GM12878 (cell line): Measurements from ENCODE around the gene HIKESHI. TPM values are rescaled to one million over a fixed set of nuclear protein-coding genes. Genes with fewer than 3 reads are reported as not detected.

Experiments
- ATAC-seq: fragments of 200-7000 bp; cut with Tn5 transposase; 3 replicates; pipeline ENCODE4 v1.9.1; 2020; ENCODE audit warnings: mild to moderate bottlenecking, moderate library complexity
- BruUV-seq: library from RNA; stranded (reverse); fragments of 400-500 nt; replicated peaks from 2 replicates; lab custom pipeline; 2021; lab: Mats Ljungman, UMichigan
- CTCF ChIA-PET: fragments of 300-600 bp; sonication (Branson Sonifier 250); formaldehyde crosslinking; extraction: SDS; loops from one replicate; lab custom pipeline; 2021; ENCODE audit warnings: inconsistent platforms; lab: Yijun Ruan, JAX
- POLR2A ChIA-PET: fragments of 350-600 bp; formaldehyde crosslinking; extraction: SDS; loops from one replicate; lab custom pipeline; 2021; ENCODE audit warnings: inconsistent platforms; lab: Charles Lee
- RAD21 ChIA-PET: fragments of 300-600 bp; sonication (Branson Sonifier 250); formaldehyde crosslinking; loops from one replicate; lab custom pipeline; 2023; ENCODE audit warnings: antibody characterized with exemption; ENCODE audit not compliant: unreplicated experiment; lab: Charles Lee
- SMC1A ChIA-PET: fragments of 300-600 bp; sonication (Branson Sonifier 250); formaldehyde crosslinking; loops from one replicate; lab custom pipeline; 2023; ENCODE audit not compliant: unreplicated experiment, uncharacterized antibody; lab: Charles Lee
- DNase-seq: peaks from one replicate; pipeline ENCODE4 v3.0.0-alpha.2; 2011; ENCODE audit warnings: low read depth, low spot score
- FAIRE-seq: peaks from 3 replicates; lab custom pipeline; 2011; peaks lifted over from hg19 to GRCh38; lab: Jason Lieb, UNC
- H2AFZ ChIP-seq: 2 replicates; pipeline ENCODE4 v1.6.0; 2011; ENCODE audit warnings: low read depth, low read length, control low read depth; ENCODE audit not compliant: control insufficient read depth
- H3K27ac ChIP-seq: 2 replicates; pipeline ENCODE4 v1.5.1; 2011; ENCODE audit warnings: control low read depth; ENCODE audit not compliant: control insufficient read depth, insufficient read depth
- H3K27me3 ChIP-seq, 2 experiments: replicated peaks in 1 of 2; 2 replicates each; pipeline versions ENCODE4 v1.6.0 to v1.6.1; 2011; ENCODE audit warnings: low read length in 1 of 2; ENCODE audit not compliant: control insufficient read depth in 2 of 2, insufficient read depth in 2 of 2
- H3K36me3 ChIP-seq, 2 experiments: 2 replicates each; pipeline ENCODE4 v1.5.1; 2011; ENCODE audit warnings: low read length in 1 of 2; ENCODE audit not compliant: control insufficient read depth in 2 of 2, insufficient read depth in 2 of 2
- H3K4me1 ChIP-seq: 2 replicates; pipeline ENCODE4 v1.6.1; 2011; ENCODE audit warnings: mild to moderate bottlenecking, low read length, moderate library complexity, mixed read lengths; ENCODE audit not compliant: control insufficient read depth, insufficient read depth
- H3K4me2 ChIP-seq: 2 replicates; pipeline ENCODE4 v1.6.0; 2011; ENCODE audit warnings: control low read depth; ENCODE audit not compliant: control insufficient read depth, insufficient read depth
- H3K4me3 ChIP-seq: fragments of 200-600 bp; sonication (generic); 2 replicates; pipeline ENCODE4 v1.5.1; 2016
- H3K79me2 ChIP-seq: 2 replicates; pipeline ENCODE4 v1.6.0; 2011; ENCODE audit warnings: low read length; ENCODE audit not compliant: control insufficient read depth, insufficient read depth
- H3K9ac ChIP-seq: 2 replicates; pipeline ENCODE4 v1.8.0; 2011; ENCODE audit warnings: low read length, control low read depth, mixed read lengths; ENCODE audit not compliant: control insufficient read depth, insufficient read depth
- H3K9me3 ChIP-seq: replicated peaks from 3 replicates; pipeline ENCODE4 v1.5.1; 2011; ENCODE audit warnings: mild to moderate bottlenecking, low read length; ENCODE audit not compliant: control insufficient read depth, insufficient read depth
- H4K20me1 ChIP-seq: 2 replicates; pipeline ENCODE4 v1.6.0; 2011; ENCODE audit not compliant: control insufficient read depth, insufficient read depth
- CHD2 ChIP-seq: IDR thresholded peaks from 2 replicates; pipeline ENCODE4 v1.6.1; 2011; ENCODE audit warnings: low read depth, low read length, improper control_type of control experiment, borderline replicate concordance
- HDGF ChIP-seq: fragments of 450-650 bp; IDR thresholded peaks from 2 replicates; pipeline ENCODE4 v1.6.1; 2016; ENCODE audit warnings: antibody characterized with exemption
- MTA2 ChIP-seq: fragments of 450-650 bp; IDR thresholded peaks from 2 replicates; pipeline ENCODE4 v1.6.1; 2016; ENCODE audit warnings: low read depth, mild to moderate bottlenecking, moderate library complexity
- NFYB ChIP-seq: IDR thresholded peaks from 2 replicates; pipeline ENCODE4 v1.6.1; 2011; ENCODE audit warnings: low read depth, mild to moderate bottlenecking, low read length, improper control_type of control experiment, moderate library complexity; ENCODE audit not compliant: insufficient read depth
- SMAD1 ChIP-seq: fragments of 450-650 bp; IDR thresholded peaks from 2 replicates; pipeline ENCODE4 v1.6.1; 2018; ENCODE audit warnings: mild to moderate bottlenecking, low read depth; ENCODE audit not compliant: partially characterized antibody
- STAT1 ChIP-seq: fragments of 450-650 bp; conservative IDR thresholded peaks from 2 replicates; pipeline ENCODE4 v1.6.1; 2014; ENCODE audit warnings: antibody characterized with exemption, mild to moderate bottlenecking
- WGBS: methylation state at CpG from one replicate; pipeline ENCODE4 v1.1.6; 2016; ENCODE audit warnings: low lambda C conversion rate; ENCODE audit not compliant: insufficient replicate concordance, insufficient coverage; ENCODE audit errors: missing lambda C conversion rate; 5-methylcytosine and 5-hydroxymethylcytosine counted together
- in situ Hi-C: fragments of 300-500 bp; cut with MboI; formaldehyde crosslinking; loops from 9 replicates; pipeline ENCODE4 v1.14.3; 2018; ENCODE audit warnings: mixed read lengths
- intact Hi-C: fragments of 100-400 bp; cut with micrococcal nuclease; formaldehyde crosslinking; loops from one replicate; pipeline ENCODE4 v1.14.2; 2022; ENCODE audit not compliant: unreplicated experiment
- polyA plus RNA-seq, 11 experiments: library from polyadenylated mRNA; depleted of rRNA in 4 of 11; unstranded in 6 of 11; stranded (reverse) in 5 of 11; fragments of >200 nt; fragmentation: Nextera tagmentation in 4 of 11; fragmentation: Illumina TruSeq in 1 of 11; extraction: Ambion mirVana in 4 of 11; extraction: Trizol in 1 of 11; gene quantifications; 1 replicate in 1 of 11; 2 replicates in 10 of 11; pipeline versions ENCODE4 v1.2.1 to v1.2.3, GENCODE V29; 2011 to 2016; ENCODE audit warnings: inconsistent platforms in 2 of 11, missing spikeins in 2 of 11, low read depth in 1 of 11
- total RNA-seq, 4 experiments: library from RNA; depleted of rRNA in 3 of 4; stranded (reverse); fragments of >200 nt in 3 of 4; fragmentation: Illumina TruSeq in 1 of 4; extraction: Trizol in 1 of 4; gene quantifications; 2 replicates each; pipeline versions ENCODE4 v1.2.1 to v1.2.3, GENCODE V29; 2013 to 2021
- TF ChIP-seq, protein P1 (sequence below): fragments of 450-650 bp; formaldehyde crosslinking; IDR thresholded peaks from 2 replicates; pipeline ENCODE4 v1.5.0; 2022; ENCODE audit warnings: mild to moderate bottlenecking, missing genetic modification characterization
- TF ChIP-seq, protein P2 (sequence below): IDR thresholded peaks from 2 replicates; pipeline ENCODE4 v1.6.1; 2011; ENCODE audit warnings: low read depth, low read length, improper control_type of control experiment, borderline replicate concordance
- TF ChIP-seq, protein P3 (sequence below): IDR thresholded peaks from 2 replicates; pipeline ENCODE4 v1.6.1; 2012; ENCODE audit warnings: low read depth, low read length, improper control_type of control experiment

Gene HIKESHI
- total and polyA plus RNA-seq, 10 of the 15 experiments (the other 5 are each of a cell fraction or from before 2014, with no cell fraction given), result 42.3 to 228 (median 85.7) TPM

DNA sequence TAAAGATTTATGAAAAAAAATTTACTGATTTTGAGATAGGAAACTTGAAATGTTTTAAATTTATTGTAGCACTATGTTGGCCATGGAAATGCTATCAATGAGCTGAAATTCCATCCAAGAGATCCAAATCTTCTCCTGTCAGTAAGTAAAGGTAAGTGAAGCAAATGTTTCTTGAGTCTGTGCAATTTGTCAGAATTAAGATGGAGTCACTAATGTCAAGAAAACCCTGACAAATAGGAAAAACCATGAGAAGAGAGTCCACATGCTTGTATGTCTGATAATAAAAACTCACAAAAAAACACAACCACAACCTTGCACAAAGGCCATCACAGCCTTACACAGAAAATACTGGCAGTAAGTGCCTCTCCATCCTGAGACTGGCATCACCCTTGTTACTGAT, 44.6 kb upstream of the HIKESHI start (continued):
- TF ChIP-seq, protein P1, sequence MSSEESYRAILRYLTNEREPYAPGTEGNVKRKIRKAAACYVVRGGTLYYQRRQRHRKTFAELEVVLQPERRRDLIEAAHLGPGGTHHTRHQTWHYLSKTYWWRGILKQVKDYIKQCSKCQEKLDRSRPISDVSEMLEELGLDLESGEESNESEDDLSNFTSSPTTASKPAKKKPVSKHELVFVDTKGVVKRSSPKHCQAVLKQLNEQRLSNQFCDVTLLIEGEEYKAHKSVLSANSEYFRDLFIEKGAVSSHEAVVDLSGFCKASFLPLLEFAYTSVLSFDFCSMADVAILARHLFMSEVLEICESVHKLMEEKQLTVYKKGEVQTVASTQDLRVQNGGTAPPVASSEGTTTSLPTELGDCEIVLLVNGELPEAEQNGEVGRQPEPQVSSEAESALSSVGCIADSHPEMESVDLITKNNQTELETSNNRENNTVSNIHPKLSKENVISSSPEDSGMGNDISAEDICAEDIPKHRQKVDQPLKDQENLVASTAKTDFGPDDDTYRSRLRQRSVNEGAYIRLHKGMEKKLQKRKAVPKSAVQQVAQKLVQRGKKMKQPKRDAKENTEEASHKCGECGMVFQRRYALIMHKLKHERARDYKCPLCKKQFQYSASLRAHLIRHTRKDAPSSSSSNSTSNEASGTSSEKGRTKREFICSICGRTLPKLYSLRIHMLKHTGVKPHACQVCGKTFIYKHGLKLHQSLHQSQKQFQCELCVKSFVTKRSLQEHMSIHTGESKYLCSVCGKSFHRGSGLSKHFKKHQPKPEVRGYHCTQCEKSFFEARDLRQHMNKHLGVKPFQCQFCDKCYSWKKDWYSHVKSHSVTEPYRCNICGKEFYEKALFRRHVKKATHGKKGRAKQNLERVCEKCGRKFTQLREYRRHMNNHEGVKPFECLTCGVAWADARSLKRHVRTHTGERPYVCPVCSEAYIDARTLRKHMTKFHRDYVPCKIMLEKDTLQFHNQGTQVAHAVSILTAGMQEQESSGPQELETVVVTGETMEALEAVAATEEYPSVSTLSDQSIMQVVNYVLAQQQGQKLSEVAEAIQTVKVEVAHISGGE (CRISPR knock-in tag), result 0 out of 2 replicates have a peak, but pooled peaks have one; percentile 18
- no peak for TF ChIP-seq MTA2

DNA sequence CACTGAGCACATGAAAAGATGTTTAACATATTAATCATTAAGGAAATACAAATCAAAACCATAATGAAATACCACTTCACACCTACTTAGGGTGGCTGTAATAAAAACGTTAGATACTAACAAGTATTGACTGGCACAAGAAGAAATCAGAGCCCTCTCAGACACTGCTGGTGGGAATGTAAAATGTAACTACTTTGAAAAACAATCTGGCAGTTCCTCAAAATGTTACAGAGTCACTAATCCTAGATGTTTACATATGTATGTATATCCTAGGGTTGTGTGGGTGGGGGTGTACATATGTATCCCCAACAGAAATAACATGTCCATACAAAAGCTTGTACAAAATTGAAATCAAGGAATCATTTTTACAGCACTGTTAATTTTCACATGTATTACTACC, 42.3 kb upstream of the HIKESHI start:
- intact Hi-C loops (no loop called here), in situ Hi-C loops (no loop called here)
- ChIA-PET POLR2A (no interaction called here), CTCF (interaction anchor here (0.7 to 1.3 kb wide), 4 partner anchors 10 to 218 kb away, joined by 3 to 4 read pairs (median 3); no protein-coding TSS in a partner anchor), RAD21 (interaction anchor here (0.7 to 1.2 kb wide), 2 partner anchors 66 to 218 kb away, joined by 3 read pairs; no protein-coding TSS in a partner anchor), SMC1A (interaction anchor here (0.6 to 2.4 kb wide), 11 partner anchors 8 to 701 kb away, joined by 3 to 11 read pairs (median 4); no protein-coding TSS in a partner anchor)
- no peak overlapping the region for H3K27ac ChIP-seq
- no peaks in the 10 kb centered on the region for H3K27me3 ChIP-seq
- 88% methylated on average over 1 of the region's 1 CpG for WGBS
- H3K4me3 ChIP-seq, result no peak overlapping the region
- H3K36me3 ChIP-seq, result peaks cover 12 to 27% of the 10 kb centered on the region in 2 experiments
- peaks cover 9% of the 10 kb centered on the region for H3K4me1 ChIP-seq
- peaks cover 39% of the 10 kb centered on the region for H3K79me2 ChIP-seq
- ATAC-seq (no peak), DNase-seq (no peak), FAIRE-seq (no peak)
- H2AFZ ChIP-seq, result no peak overlapping the region
- TSS peak; percentile 0 for BruUV-seq
- TF ChIP-seq SMAD1, result no peak
- TF ChIP-seq CHD2, result no peak
- no peak for TF ChIP-seq HDGF
- TF ChIP-seq, protein P2, sequence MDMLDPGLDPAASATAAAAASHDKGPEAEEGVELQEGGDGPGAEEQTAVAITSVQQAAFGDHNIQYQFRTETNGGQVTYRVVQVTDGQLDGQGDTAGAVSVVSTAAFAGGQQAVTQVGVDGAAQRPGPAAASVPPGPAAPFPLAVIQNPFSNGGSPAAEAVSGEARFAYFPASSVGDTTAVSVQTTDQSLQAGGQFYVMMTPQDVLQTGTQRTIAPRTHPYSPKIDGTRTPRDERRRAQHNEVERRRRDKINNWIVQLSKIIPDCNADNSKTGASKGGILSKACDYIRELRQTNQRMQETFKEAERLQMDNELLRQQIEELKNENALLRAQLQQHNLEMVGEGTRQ, result no peak
- TF ChIP-seq STAT1, result no peak
- TF ChIP-seq, protein P3, sequence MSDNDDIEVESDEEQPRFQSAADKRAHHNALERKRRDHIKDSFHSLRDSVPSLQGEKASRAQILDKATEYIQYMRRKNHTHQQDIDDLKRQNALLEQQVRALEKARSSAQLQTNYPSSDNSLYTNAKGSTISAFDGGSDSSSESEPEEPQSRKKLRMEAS, result no peak
- no peak for TF ChIP-seq NFYB
- no peaks in the 10 kb centered on the region for H4K20me1 ChIP-seq
- no peak overlapping the region for H3K4me2 ChIP-seq
- no peaks in the 10 kb centered on the region for H3K9me3 ChIP-seq
- H3K9ac ChIP-seq, result no peak overlapping the region
